ENCODE data around the gene CDKAL1.

- no peak for TF ChIP-seq AGO2 (optimal IDR thresholded peaks at IDR 0.05; ENCODE audit: low read depth, low read length)
- TF ChIP-seq YY1 (IDR thresholded peaks at IDR 0.05; ENCODE audit: insufficient read depth, insufficient replicate concordance, low read depth, low read length) = no peak
- no peak for TF ChIP-seq CTCF (CRISPR knock-in tag; IDR thresholded peaks at IDR 0.05)
- no peak for TF ChIP-seq SAFB2 (CRISPR knock-in tag; IDR thresholded peaks at IDR 0.05; ENCODE audit: borderline replicate concordance, low read depth)
- TF ChIP-seq ZNF101 (CRISPR knock-in tag; IDR thresholded peaks at IDR 0.05; ENCODE audit: borderline replicate concordance, low read depth) = no peak
Measured at GRCh38 chr6:21258665-21259064, 724.4 kb downstream of the CDKAL1 start.
